ENCODE results near the gene RABGAP1L.
"Not testable (repeated sequence)": the region's sequence is repeated elsewhere in the genome, so short reads cannot be mapped to it uniquely, and the experiment has no call there.

Gene RABGAP1L

DNA sequence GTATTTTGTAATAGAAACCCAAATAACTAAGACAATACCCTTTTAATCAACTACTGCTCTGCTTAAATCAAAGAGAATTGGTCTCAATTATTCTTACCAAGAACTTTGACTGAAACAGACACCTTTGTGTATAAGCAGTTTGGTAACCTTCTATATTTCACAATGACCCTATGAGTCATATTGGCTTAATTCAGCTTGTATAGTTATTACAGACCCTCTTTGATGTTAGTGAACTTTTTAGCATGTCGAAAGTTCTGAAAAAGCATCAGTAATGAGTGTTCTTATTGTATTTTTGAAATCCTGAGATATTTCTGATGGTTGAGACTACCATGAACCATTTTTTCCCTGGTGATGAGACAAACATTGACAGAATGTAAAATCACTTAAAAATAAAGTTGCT lies 43.3 kb upstream of the RABGAP1L start:
- no peak for DNase-seq (ENCODE audit: low read depth, low spot score)

DNA sequence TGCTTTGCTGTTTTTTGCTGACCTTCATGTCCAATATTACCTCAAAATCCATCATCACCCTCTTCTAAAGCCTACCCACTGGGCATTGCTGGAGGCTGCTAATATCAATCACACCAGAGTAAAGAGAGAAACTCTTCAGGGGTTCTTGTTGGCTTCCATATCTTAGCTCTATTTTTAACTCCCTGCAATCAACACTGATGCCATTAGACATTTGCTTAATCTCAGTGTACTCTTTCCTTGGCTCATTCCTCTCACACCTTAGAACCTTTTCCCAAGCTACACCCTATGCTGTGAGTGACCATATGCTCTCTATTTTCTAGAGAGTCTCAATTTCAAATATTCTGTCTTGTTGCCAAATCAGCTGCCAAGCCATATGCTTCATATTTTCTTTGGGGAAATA lies 40.6 kb upstream of the RABGAP1L start:
- ChIA-PET CTCF (interaction anchor here (0.6 kb wide), 1 partner anchor 703 kb away, joined by 3 read pairs; no protein-coding TSS in a partner anchor), POLR2A (no interaction called here)
- no peak for DNase-seq (ENCODE audit: low read depth, low spot score)
- TF ChIP-seq, protein P1, sequence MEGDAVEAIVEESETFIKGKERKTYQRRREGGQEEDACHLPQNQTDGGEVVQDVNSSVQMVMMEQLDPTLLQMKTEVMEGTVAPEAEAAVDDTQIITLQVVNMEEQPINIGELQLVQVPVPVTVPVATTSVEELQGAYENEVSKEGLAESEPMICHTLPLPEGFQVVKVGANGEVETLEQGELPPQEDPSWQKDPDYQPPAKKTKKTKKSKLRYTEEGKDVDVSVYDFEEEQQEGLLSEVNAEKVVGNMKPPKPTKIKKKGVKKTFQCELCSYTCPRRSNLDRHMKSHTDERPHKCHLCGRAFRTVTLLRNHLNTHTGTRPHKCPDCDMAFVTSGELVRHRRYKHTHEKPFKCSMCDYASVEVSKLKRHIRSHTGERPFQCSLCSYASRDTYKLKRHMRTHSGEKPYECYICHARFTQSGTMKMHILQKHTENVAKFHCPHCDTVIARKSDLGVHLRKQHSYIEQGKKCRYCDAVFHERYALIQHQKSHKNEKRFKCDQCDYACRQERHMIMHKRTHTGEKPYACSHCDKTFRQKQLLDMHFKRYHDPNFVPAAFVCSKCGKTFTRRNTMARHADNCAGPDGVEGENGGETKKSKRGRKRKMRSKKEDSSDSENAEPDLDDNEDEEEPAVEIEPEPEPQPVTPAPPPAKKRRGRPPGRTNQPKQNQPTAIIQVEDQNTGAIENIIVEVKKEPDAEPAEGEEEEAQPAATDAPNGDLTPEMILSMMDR (IDR thresholded peaks at IDR 0.05; ENCODE audit: insufficient read depth, low read length, missing control alignments), result no peak
- H3K4me3 ChIP-seq (ENCODE audit: low read depth, low read length), result no peak overlapping the region

More for the DNA sequence above, 43.3 kb upstream of the RABGAP1L start:
- ChIA-PET POLR2A (no interaction called here), CTCF (interaction anchor here (0.6 to 1.9 kb wide), 6 partner anchors 22 to 102 kb away, joined by 3 to 9 read pairs (median 3); no protein-coding TSS in a partner anchor)
- H3K4me3 ChIP-seq (ENCODE audit: low read depth, low read length), result no peak overlapping the region
- TF ChIP-seq, protein P1 (IDR thresholded peaks at IDR 0.05; ENCODE audit: insufficient read depth, low read length, missing control alignments), result no peak

DNA sequence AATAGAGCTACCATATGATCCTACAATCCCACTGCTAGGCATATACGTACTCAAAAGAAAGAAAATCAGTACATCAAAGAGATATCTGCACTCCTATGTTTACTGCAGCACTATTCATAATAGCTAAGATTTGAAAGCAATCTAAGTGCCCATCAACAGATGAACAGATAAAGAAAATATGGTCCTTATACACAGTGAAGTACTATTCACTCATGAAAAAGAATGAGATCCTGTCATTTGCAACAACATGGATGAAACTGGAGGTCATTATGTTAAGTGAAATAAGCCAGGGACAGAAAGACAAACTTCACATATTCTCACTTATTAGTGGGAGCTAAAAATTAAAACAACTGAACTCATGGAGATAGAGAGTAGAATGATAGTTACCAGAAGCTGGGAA lies 37.0 kb upstream of the RABGAP1L start:
- DNase-seq (ENCODE audit: low read depth, low spot score); H3K4me3 ChIP-seq (ENCODE audit: low read depth, low read length); CTCF ChIA-PET; POLR2A ChIA-PET: not testable (repeated sequence)

DNA sequence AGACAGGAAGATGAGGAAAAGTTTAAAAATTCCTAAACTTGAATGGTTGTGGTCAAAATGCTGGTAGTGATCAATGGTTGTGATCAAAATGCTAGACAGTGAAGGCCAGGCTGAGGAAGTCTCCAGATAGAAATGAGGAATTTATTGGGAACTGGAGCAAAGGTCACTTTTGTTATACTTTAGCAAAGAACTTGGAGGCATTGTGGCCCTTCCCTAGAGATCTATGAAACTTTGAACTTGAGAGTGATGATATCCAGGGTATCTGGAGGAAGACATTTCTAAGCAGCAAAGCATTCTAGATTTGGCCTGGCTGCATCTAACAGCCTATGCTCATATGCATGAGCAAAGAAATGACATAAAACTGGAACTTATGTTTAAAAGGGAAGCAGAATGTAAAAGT lies 35.5 kb upstream of the RABGAP1L start:
- POLR2A ChIA-PET, result no interaction called here
- TF ChIP-seq, protein P1 (IDR thresholded peaks at IDR 0.05; ENCODE audit: insufficient read depth, low read length, missing control alignments), result no peak
- H3K4me3 ChIP-seq (ENCODE audit: low read depth, low read length), result no peak overlapping the region
- no peak for DNase-seq (ENCODE audit: low read depth, low spot score)
- CTCF ChIA-PET, result no interaction called here

DNA sequence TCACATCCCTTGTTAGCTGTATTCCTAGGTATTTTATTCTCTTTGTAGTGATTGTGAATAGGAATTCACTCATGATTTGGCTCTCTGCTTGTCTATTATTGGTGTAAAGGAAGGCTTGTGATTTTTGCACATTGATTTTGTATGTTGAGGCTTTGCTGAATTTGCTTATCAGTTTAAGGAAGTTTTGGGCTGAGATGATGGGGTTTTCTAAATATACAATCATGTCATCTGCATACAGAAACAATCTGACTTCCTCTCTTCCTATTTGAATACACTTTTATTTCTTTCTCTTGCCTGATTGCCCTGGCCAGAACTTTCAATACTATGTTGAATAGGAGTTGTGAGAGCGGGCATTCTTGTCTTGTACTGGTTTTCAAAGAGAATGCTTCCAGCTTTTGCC lies 32.1 kb upstream of the RABGAP1L start:
- CTCF ChIA-PET, result interaction anchor here (1.9 kb wide), 1 partner anchor 14 kb away, joined by 5 read pairs; no protein-coding TSS in a partner anchor
- POLR2A ChIA-PET; DNase-seq (ENCODE audit: low read depth, low spot score); H3K4me3 ChIP-seq (ENCODE audit: low read depth, low read length): not testable (repeated sequence)

DNA sequence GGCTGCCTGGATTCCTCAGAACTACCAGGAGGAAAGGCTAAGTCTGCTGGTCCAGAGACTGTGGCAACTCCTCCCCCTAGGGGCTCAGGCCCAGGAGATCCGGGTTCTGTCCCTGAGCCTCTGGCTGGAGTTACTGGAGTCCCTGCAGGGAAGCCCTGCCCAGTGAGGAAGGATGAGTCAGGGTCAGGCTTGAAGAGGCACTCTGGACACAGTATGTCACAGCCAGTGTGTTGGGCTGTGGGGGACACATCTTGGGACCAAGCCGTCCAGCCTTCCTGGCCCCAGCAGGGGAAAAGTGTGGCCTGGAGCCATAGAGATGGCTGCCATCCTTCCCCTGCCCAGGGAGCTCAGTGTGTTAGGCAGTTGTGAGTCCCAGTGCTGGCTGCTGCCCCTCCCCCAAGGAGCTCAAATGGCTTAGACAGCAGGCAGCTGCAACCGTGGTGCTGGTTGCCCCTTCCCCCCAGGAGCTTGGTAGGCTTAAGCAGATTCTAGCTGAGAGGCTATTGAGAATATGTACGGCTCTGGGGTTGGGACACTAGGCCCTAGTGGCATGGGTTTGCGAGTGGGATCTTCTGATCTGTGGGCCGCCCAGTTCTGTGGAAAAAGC lies 28.2 kb upstream of the RABGAP1L start:
- TF ChIP-seq, protein P1 (IDR thresholded peaks at IDR 0.05; ENCODE audit: insufficient read depth, low read length, missing control alignments), result no peak
- CTCF ChIA-PET, result no interaction called here
- no peak for DNase-seq (ENCODE audit: low read depth, low spot score)
- POLR2A ChIA-PET, result no interaction called here
- H3K4me3 ChIP-seq (ENCODE audit: low read depth, low read length), result no peak overlapping the region

DNA sequence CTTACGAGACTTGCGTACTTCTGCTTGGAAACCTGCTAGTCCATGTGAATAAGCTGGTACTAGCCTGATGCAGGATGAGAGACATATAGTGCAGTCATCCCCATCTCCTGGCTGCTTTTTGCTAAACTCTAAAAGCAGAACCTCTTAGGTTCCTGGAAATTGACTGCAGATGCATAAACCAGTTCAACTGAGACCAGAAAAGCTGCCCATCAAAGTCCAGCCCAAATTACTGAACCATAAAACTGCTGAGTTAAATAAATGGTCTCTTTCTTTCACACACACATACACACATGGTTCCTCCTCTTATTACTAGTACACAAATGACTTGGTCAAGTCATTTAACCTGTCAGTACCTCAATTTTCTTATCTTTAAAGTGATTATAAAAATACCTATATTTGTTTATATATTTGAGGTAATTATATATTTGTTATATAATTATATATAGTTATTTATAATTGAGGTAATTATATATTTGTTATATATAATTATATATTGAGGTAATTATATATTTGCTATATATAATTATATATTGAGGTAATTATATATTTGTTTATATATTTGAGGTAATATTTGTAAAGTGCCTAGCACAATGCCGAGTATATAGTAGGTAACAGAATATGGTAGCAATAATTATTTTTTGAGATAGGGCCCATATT lies 25.2 kb upstream of the RABGAP1L start:
- CTCF ChIA-PET, result no interaction called here
- H3K4me3 ChIP-seq (ENCODE audit: low read depth, low read length), result no peak overlapping the region
- DNase-seq (ENCODE audit: low read depth, low spot score), result no peak
- POLR2A ChIA-PET, result no interaction called here
- TF ChIP-seq, protein P1 (IDR thresholded peaks at IDR 0.05; ENCODE audit: insufficient read depth, low read length, missing control alignments), result no peak
